ENCODE results near the gene DENND5A.
"Not testable (repeated sequence)": the region's sequence is repeated elsewhere in the genome, so short reads cannot be mapped to it uniquely, and the experiment has no call there.

DENND5A gene

GRCh38 chr11:9230296-9230695 is 34.9 kb downstream of the DENND5A start:
- Histone ChIP-seq H3K79me1 (ENCODE audit: low read length) (peaks cover 20% of the 10 kb centered on the region), H2BK5ac (ENCODE audit: low read length) (no peak overlapping the region), H4K5ac (ENCODE audit: low read length) (no peak overlapping the region), H2BK120ac (ENCODE audit: low read depth, low read length) (no peak overlapping the region), H3K4me2 (ENCODE audit: low read length) (no peak overlapping the region), H2AK5ac (ENCODE audit: low read length) (no peak overlapping the region), H3K4me1 (ENCODE audit: control insufficient read depth, low read depth, low read length) (peaks cover 13% of the 10 kb centered on the region), H3K9ac (ENCODE audit: low read length) (no peak overlapping the region), H3K18ac (ENCODE audit: low read length) (no peak overlapping the region), H3K79me2 (ENCODE audit: control insufficient read depth, insufficient read depth, low read length) (peaks cover 38% of the 10 kb centered on the region), H2BK15ac (replicated peaks; ENCODE audit: low read depth) (no peak overlapping the region), H3K4ac (ENCODE audit: low read depth, low read length) (no peak overlapping the region), H3K27me3 (ENCODE audit: insufficient read depth, low read length, poor library complexity) (no peaks in the 10 kb centered on the region), H3K56ac (ENCODE audit: low read length) (no peak overlapping the region), H3K27ac (ENCODE audit: low read depth, low read length) (no peak overlapping the region), H3K23ac (ENCODE audit: low read length) (no peak overlapping the region), H3K4me3 (ENCODE audit: low read length) (no peak overlapping the region), H3K36me3 (ENCODE audit: control insufficient read depth, insufficient read depth, low read length) (no peaks in the 10 kb centered on the region), H4K8ac (ENCODE audit: low read depth, low read length) (no peak overlapping the region)
- WGBS (ENCODE audit: extremely low coverage, insufficient coverage, low lambda C conversion rate), result no CpG with 5 or more reads among the region's 3 CpGs
- no peak for DNase-seq

- H4K5ac ChIP-seq (ENCODE audit: low read length), result no peak overlapping the region
- H3K23ac ChIP-seq (ENCODE audit: low read length), result no peak overlapping the region
- no peak overlapping the region for H2BK120ac ChIP-seq (ENCODE audit: low read depth, low read length)
- no peaks in the 10 kb centered on the region for H3K36me3 ChIP-seq (ENCODE audit: control insufficient read depth, insufficient read depth, low read length)
- WGBS (ENCODE audit: extremely low coverage, insufficient coverage, low lambda C conversion rate), result no CpG with 5 or more reads among the region's 5 CpGs
- H3K4me1 ChIP-seq (ENCODE audit: control insufficient read depth, low read depth, low read length), result peaks cover 13% of the 10 kb centered on the region
- no peak overlapping the region for H2AK5ac ChIP-seq (ENCODE audit: low read length)
- no peak overlapping the region for H3K27ac ChIP-seq (ENCODE audit: low read depth, low read length)
- H3K4me2 ChIP-seq (ENCODE audit: low read length), result no peak overlapping the region
- no peak overlapping the region for H4K8ac ChIP-seq (ENCODE audit: low read depth, low read length)
- H3K56ac ChIP-seq (ENCODE audit: low read length), result no peak overlapping the region
- no peak overlapping the region for H2BK15ac ChIP-seq (replicated peaks; ENCODE audit: low read depth)
- H3K4ac ChIP-seq (ENCODE audit: low read depth, low read length), result no peak overlapping the region
- no peak overlapping the region for H3K9ac ChIP-seq (ENCODE audit: low read length)
- H3K79me2 ChIP-seq (ENCODE audit: control insufficient read depth, insufficient read depth, low read length), result peaks cover 42% of the 10 kb centered on the region
- H2BK5ac ChIP-seq (ENCODE audit: low read length), result no peak overlapping the region
- no peak overlapping the region for H3K4me3 ChIP-seq (ENCODE audit: low read length)
- H3K18ac ChIP-seq (ENCODE audit: low read length), result peak overlapping the region; percentile 40
- H3K79me1 ChIP-seq (ENCODE audit: low read length), result peaks cover 20% of the 10 kb centered on the region
- peak; percentile 95 for DNase-seq
- H3K27me3 ChIP-seq (ENCODE audit: insufficient read depth, low read length, poor library complexity), result no peaks in the 10 kb centered on the region
Observed at GRCh38 chr11:9228091-9228490, 37.1 kb downstream of the DENND5A start.

GRCh38 chr11:9225748-9226298 is 39.3 kb downstream of the DENND5A start:
- Histone ChIP-seq H3K79me1 (ENCODE audit: low read length) (peaks cover 18% of the 10 kb centered on the region), H3K56ac (ENCODE audit: low read length) (no peak overlapping the region), H2BK120ac (ENCODE audit: low read depth, low read length) (no peak overlapping the region), H4K5ac (ENCODE audit: low read length) (no peak overlapping the region), H2AK5ac (ENCODE audit: low read length) (no peak overlapping the region), H2BK15ac (replicated peaks; ENCODE audit: low read depth) (no peak overlapping the region), H4K8ac (ENCODE audit: low read depth, low read length) (no peak overlapping the region), H3K27me3 (ENCODE audit: insufficient read depth, low read length, poor library complexity) (no peaks in the 10 kb centered on the region), H3K79me2 (ENCODE audit: control insufficient read depth, insufficient read depth, low read length) (peaks cover 42% of the 10 kb centered on the region), H3K4ac (ENCODE audit: low read depth, low read length) (no peak overlapping the region), H3K4me1 (ENCODE audit: control insufficient read depth, low read depth, low read length) (peaks cover 11% of the 10 kb centered on the region), H2BK5ac (ENCODE audit: low read length) (no peak overlapping the region), H3K18ac (ENCODE audit: low read length) (no peak overlapping the region), H3K9ac (ENCODE audit: low read length) (no peak overlapping the region), H3K36me3 (ENCODE audit: control insufficient read depth, insufficient read depth, low read length) (no peaks in the 10 kb centered on the region), H3K23ac (ENCODE audit: low read length) (no peak overlapping the region), H3K4me3 (ENCODE audit: low read length) (no peak overlapping the region), H3K4me2 (ENCODE audit: low read length) (no peak overlapping the region), H3K27ac (ENCODE audit: low read depth, low read length) (no peak overlapping the region)
- no CpG with 5 or more reads among the region's 1 CpG for WGBS (ENCODE audit: extremely low coverage, insufficient coverage, low lambda C conversion rate)
- no peak for DNase-seq

- DNase-seq, result no peak
- no peak overlapping the region for H3K4me3 ChIP-seq (ENCODE audit: low read length)
- H2BK15ac ChIP-seq (replicated peaks; ENCODE audit: low read depth), result no peak overlapping the region
- H3K27ac ChIP-seq (ENCODE audit: low read depth, low read length), result no peak overlapping the region
- no peak overlapping the region for H3K4ac ChIP-seq (ENCODE audit: low read depth, low read length)
- H3K4me1 ChIP-seq (ENCODE audit: control insufficient read depth, low read depth, low read length), result no peaks in the 10 kb centered on the region
- no peak overlapping the region for H3K4me2 ChIP-seq (ENCODE audit: low read length)
- peaks cover 6% of the 10 kb centered on the region for H3K79me1 ChIP-seq (ENCODE audit: low read length)
- H3K18ac ChIP-seq (ENCODE audit: low read length), result no peak overlapping the region
- H3K36me3 ChIP-seq (ENCODE audit: control insufficient read depth, insufficient read depth, low read length), result no peaks in the 10 kb centered on the region
- no peak overlapping the region for H2BK120ac ChIP-seq (ENCODE audit: low read depth, low read length)
- H3K27me3 ChIP-seq (ENCODE audit: insufficient read depth, low read length, poor library complexity), result no peaks in the 10 kb centered on the region
- H2BK5ac ChIP-seq (ENCODE audit: low read length), result no peak overlapping the region
- no peak overlapping the region for H2AK5ac ChIP-seq (ENCODE audit: low read length)
- H3K56ac ChIP-seq (ENCODE audit: low read length), result no peak overlapping the region
- no CpG with 5 or more reads among the region's 3 CpGs for WGBS (ENCODE audit: extremely low coverage, insufficient coverage, low lambda C conversion rate)
- H3K9ac ChIP-seq (ENCODE audit: low read length), result no peak overlapping the region
- peaks cover 34% of the 10 kb centered on the region for H3K79me2 ChIP-seq (ENCODE audit: control insufficient read depth, insufficient read depth, low read length)
- H4K8ac ChIP-seq (ENCODE audit: low read depth, low read length), result no peak overlapping the region
- no peak overlapping the region for H4K5ac ChIP-seq (ENCODE audit: low read length)
- H3K23ac ChIP-seq (ENCODE audit: low read length), result no peak overlapping the region
Observed at GRCh38 chr11:9222654-9223053, 42.5 kb downstream of the DENND5A start.

- H2BK120ac ChIP-seq (ENCODE audit: low read depth, low read length); H2AK5ac ChIP-seq (ENCODE audit: low read length); H3K4me1 ChIP-seq (ENCODE audit: control insufficient read depth, low read depth, low read length); H3K18ac ChIP-seq (ENCODE audit: low read length); DNase-seq; H3K23ac ChIP-seq (ENCODE audit: low read length); H3K79me1 ChIP-seq (ENCODE audit: low read length); H2BK5ac ChIP-seq (ENCODE audit: low read length); H3K9ac ChIP-seq (ENCODE audit: low read length); H3K27ac ChIP-seq (ENCODE audit: low read depth, low read length); H3K36me3 ChIP-seq (ENCODE audit: control insufficient read depth, insufficient read depth, low read length); H2BK15ac ChIP-seq (replicated peaks; ENCODE audit: low read depth); H3K4me2 ChIP-seq (ENCODE audit: low read length); H3K56ac ChIP-seq (ENCODE audit: low read length); H3K4ac ChIP-seq (ENCODE audit: low read depth, low read length); H4K8ac ChIP-seq (ENCODE audit: low read depth, low read length); H3K27me3 ChIP-seq (ENCODE audit: insufficient read depth, low read length, poor library complexity); H4K5ac ChIP-seq (ENCODE audit: low read length); H3K4me3 ChIP-seq (ENCODE audit: low read length): not testable (repeated sequence)
- peaks cover 32% of the 10 kb centered on the region for H3K79me2 ChIP-seq (ENCODE audit: control insufficient read depth, insufficient read depth, low read length)
- no CpG with 5 or more reads among the region's 9 CpGs for WGBS (ENCODE audit: extremely low coverage, insufficient coverage, low lambda C conversion rate)
Observed at GRCh38 chr11:9220853-9221252, 44.3 kb downstream of the DENND5A start.

GRCh38 chr11:9219572-9219971 is 45.6 kb downstream of the DENND5A start:
- Histone ChIP-seq H4K8ac (ENCODE audit: low read depth, low read length) (no peak overlapping the region), H2BK15ac (replicated peaks; ENCODE audit: low read depth) (no peak overlapping the region), H3K56ac (ENCODE audit: low read length) (no peak overlapping the region), H3K27ac (ENCODE audit: low read depth, low read length) (no peak overlapping the region), H3K79me1 (ENCODE audit: low read length) (peaks cover 6% of the 10 kb centered on the region), H2AK5ac (ENCODE audit: low read length) (no peak overlapping the region), H2BK120ac (ENCODE audit: low read depth, low read length) (no peak overlapping the region), H4K5ac (ENCODE audit: low read length) (no peak overlapping the region), H2BK5ac (ENCODE audit: low read length) (no peak overlapping the region), H3K9ac (ENCODE audit: low read length) (no peak overlapping the region), H3K23ac (ENCODE audit: low read length) (no peak overlapping the region), H3K79me2 (ENCODE audit: control insufficient read depth, insufficient read depth, low read length) (peaks cover 32% of the 10 kb centered on the region), H3K18ac (ENCODE audit: low read length) (no peak overlapping the region), H3K36me3 (ENCODE audit: control insufficient read depth, insufficient read depth, low read length) (no peaks in the 10 kb centered on the region), H3K4me1 (ENCODE audit: control insufficient read depth, low read depth, low read length) (no peaks in the 10 kb centered on the region), H3K4me3 (ENCODE audit: low read length) (no peak overlapping the region), H3K4ac (ENCODE audit: low read depth, low read length) (no peak overlapping the region), H3K4me2 (ENCODE audit: low read length) (no peak overlapping the region), H3K27me3 (ENCODE audit: insufficient read depth, low read length, poor library complexity) (no peaks in the 10 kb centered on the region)
- no CpG with 5 or more reads among the region's 2 CpGs for WGBS (ENCODE audit: extremely low coverage, insufficient coverage, low lambda C conversion rate)
- DNase-seq, result no peak
